HepG2 (cell line): ENCODE results near the gene ARMC2. TPM values are rescaled to one million over a fixed set of nuclear protein-coding genes. Genes with fewer than 3 reads are reported as not detected.

Source experiments
- ATAC-seq: fragments of 200-7000 bp; cut with Tn5 transposase; 3 replicates; pipeline ENCODE4 v1.9.1; 2020; ENCODE audit warnings: mild to moderate bottlenecking, moderate library complexity
- BruUV-seq: library from RNA; stranded (reverse); fragments of 400-500 nt; replicated peaks from 2 replicates; lab custom pipeline; 2021; lab: Mats Ljungman, UMichigan
- CTCF ChIA-PET: fragments of 300-600 bp; formaldehyde crosslinking; extraction: SDS; loops from one replicate; lab custom pipeline; 2021; ENCODE audit warnings: low total read pairs, inconsistent platforms, low intra/inter-chr PET ratio; lab: Yijun Ruan, JAX
- POLR2A ChIA-PET: fragments of 350-600 bp; sonication (Branson Sonifier 250); formaldehyde crosslinking; loops from one replicate; lab custom pipeline; 2020; ENCODE audit warnings: antibody characterized with exemption, inconsistent platforms; lab: Yijun Ruan, JAX
- DNase-seq: peaks from one replicate; pipeline ENCODE4 v3.0.0-alpha.2; 2015; ENCODE audit warnings: low spot score
- FAIRE-seq: peaks from 3 replicates; lab custom pipeline; 2011; peaks lifted over from hg19 to GRCh38; lab: Jason Lieb, UNC
- H2AFZ ChIP-seq: one replicate; pipeline ENCODE4 v1.6.1; 2011; ENCODE audit warnings: low read length, inconsistent platforms
- H3K27ac ChIP-seq: fragments of 300-600 bp; 3 replicates; pipeline ENCODE4 v1.8.0; 2011; ENCODE audit warnings: mixed run types, mild to moderate bottlenecking, mixed read lengths, low read length, inconsistent platforms; ENCODE audit not compliant: insufficient read depth; ENCODE audit errors: extremely low read length
- H3K27me3 ChIP-seq, 2 experiments: fragments of 200-600 bp in 1 of 2; 2 replicates in 1 of 2; 3 replicates in 1 of 2; pipeline versions ENCODE4 v1.6.0 to v1.8.0; 2011; ENCODE audit warnings: low read length in 2 of 2, mild to moderate bottlenecking in 2 of 2, moderate library complexity in 2 of 2, inconsistent platforms in 1 of 2; ENCODE audit not compliant: insufficient read depth in 2 of 2, control insufficient read depth in 1 of 2
- H3K36me3 ChIP-seq, 2 experiments: fragments of 200-600 bp in 1 of 2; replicated peaks in 1 of 2; 2 replicates in 1 of 2; 3 replicates in 1 of 2; pipeline versions ENCODE4 v1.5.1 to v1.8.0; 2011; ENCODE audit warnings: low read length in 2 of 2, inconsistent platforms in 1 of 2; ENCODE audit not compliant: insufficient read depth in 2 of 2, control insufficient read depth in 1 of 2
- H3K4me1 ChIP-seq: 2 replicates; pipeline ENCODE4 v1.5.1; 2012; ENCODE audit warnings: low read length, inconsistent platforms; ENCODE audit not compliant: insufficient read depth
- H3K4me2 ChIP-seq: 2 replicates; pipeline ENCODE4 v1.6.0; 2011; ENCODE audit warnings: low read depth, low read length, inconsistent platforms
- H3K4me3 ChIP-seq, 3 experiments: fragments of 200-600 bp in 1 of 3; sonication (generic), shearing (Covaris generic) in 1 of 3; replicated peaks in 1 of 3; 2 replicates each; pipeline ENCODE4 v1.5.1; 2011 to 2016; ENCODE audit warnings: low read length in 3 of 3, inconsistent platforms in 2 of 3, low read depth in 2 of 3, mild to moderate bottlenecking in 2 of 3, control low read depth in 1 of 3, mixed read lengths in 1 of 3; ENCODE audit not compliant: insufficient read depth in 1 of 3
- H3K79me2 ChIP-seq: one replicate; pipeline ENCODE4 v1.6.1; 2011; ENCODE audit warnings: low read length, inconsistent platforms; ENCODE audit not compliant: insufficient read depth
- H3K9ac ChIP-seq: 2 replicates; pipeline ENCODE4 v1.6.0; 2011; ENCODE audit warnings: mild to moderate bottlenecking, low read depth, low read length, inconsistent platforms; ENCODE audit not compliant: insufficient read depth
- H3K9me3 ChIP-seq: 2 replicates; pipeline ENCODE4 v1.5.1; 2012; ENCODE audit warnings: mild to moderate bottlenecking, low read length
- H4K20me1 ChIP-seq: 2 replicates; pipeline ENCODE4 v1.6.0; 2011; ENCODE audit warnings: inconsistent platforms, mild to moderate bottlenecking, low read length, moderate library complexity; ENCODE audit not compliant: insufficient read depth
- AGO2 ChIP-seq: fragments of 200-400 bp; formaldehyde crosslinking; optimal IDR thresholded peaks from 2 replicates; pipeline ENCODE3; 2017; ENCODE audit warnings: mild to moderate bottlenecking, low read depth, low read length, moderate library complexity
- BHLHE40 ChIP-seq: IDR thresholded peaks from 2 replicates; pipeline ENCODE4 v1.6.1; 2011; ENCODE audit warnings: low read length, improper control_type of control experiment
- CCDC6 ChIP-seq: sonication (generic); formaldehyde crosslinking; IDR thresholded peaks from 2 replicates; pipeline ENCODE4 v1.8.1; 2022; ENCODE audit warnings: mild to moderate bottlenecking, missing genetic modification reagents, moderate library complexity
- FOXA1 ChIP-seq, 2 experiments: fragments of 450-650 bp in 1 of 2; sonication (generic) in 1 of 2; formaldehyde crosslinking in 1 of 2; IDR thresholded peaks; 2 replicates each; pipeline versions ENCODE4 v1.4.0 to v1.6.1; 2016 to 2020; ENCODE audit warnings: missing genetic modification reagents in 1 of 2
- NFIC ChIP-seq: IDR thresholded peaks from 2 replicates; pipeline ENCODE4 v1.6.1; 2012; ENCODE audit warnings: mild to moderate bottlenecking, low read length, inconsistent platforms
- PAF1 ChIP-seq: IDR thresholded peaks from 2 replicates; pipeline ENCODE4 v1.6.1; 2016; ENCODE audit warnings: missing genetic modification reagents, missing compliant biosample characterization
- POLR2A ChIP-seq, 2 experiments: IDR thresholded peaks; 2 replicates each; pipeline ENCODE4 v1.6.1; 2011; ENCODE audit warnings: low read depth in 2 of 2, low read length in 2 of 2, mild to moderate bottlenecking in 1 of 2, moderate library complexity in 1 of 2; ENCODE audit not compliant: insufficient read depth in 1 of 2
- RBM22 ChIP-seq: fragments of 200-400 bp; formaldehyde crosslinking; optimal IDR thresholded peaks from 2 replicates; pipeline ENCODE3; 2017; ENCODE audit warnings: mild to moderate bottlenecking, low read length, moderate library complexity
- SNRNP70 ChIP-seq: fragments of 200-400 bp; formaldehyde crosslinking; IDR thresholded peaks from 2 replicates; pipeline ENCODE4 v1.6.1; 2017; ENCODE audit warnings: mild to moderate bottlenecking, low read depth, low read length, moderate library complexity
- STAT5B ChIP-seq: sonication (generic); formaldehyde crosslinking; IDR thresholded peaks from 2 replicates; pipeline ENCODE4 v1.4.0; 2020; ENCODE audit warnings: missing genetic modification reagents
- ZNF549 ChIP-seq: sonication (generic); formaldehyde crosslinking; IDR thresholded peaks from 2 replicates; pipeline ENCODE4 v1.5.0; 2020; ENCODE audit warnings: missing genetic modification reagents
- ZSCAN20 ChIP-seq: sonication (generic); formaldehyde crosslinking; IDR thresholded peaks from 2 replicates; pipeline ENCODE4 v1.4.0; 2020; ENCODE audit warnings: missing genetic modification reagents, mild to moderate bottlenecking, borderline replicate concordance
- WGBS: methylation state at CpG from one replicate; pipeline ENCODE4 v1.1.6; 2017; ENCODE audit warnings: low lambda C conversion rate; 5-methylcytosine and 5-hydroxymethylcytosine counted together
- in situ Hi-C: cut with HindIII; loops from 2 replicates; pipeline ENCODE4 v1.10.0; 2017; ENCODE audit warnings: low pct_unique_long_range_greater_than_20kb; ENCODE audit not compliant: extremely low pct_ligation_motif_present
- intact Hi-C: fragments of 100-400 bp; cut with micrococcal nuclease; formaldehyde crosslinking; loops from one replicate; pipeline ENCODE4 v1.10.0; 2022; ENCODE audit not compliant: unreplicated experiment
- polyA plus RNA-seq, 8 experiments: library from polyadenylated mRNA; depleted of rRNA in 3 of 8; stranded (reverse) in 7 of 8; unstranded in 1 of 8; fragments of >200 nt; fragmentation: Illumina TruSeq in 4 of 8; extraction: Trizol in 4 of 8; gene quantifications; 2 replicates each; pipeline versions ENCODE4 v1.2.1 to v1.2.3, GENCODE V29; 2011 to 2016; ENCODE audit warnings: low read depth in 4 of 8, missing spikeins in 1 of 8, mixed read lengths in 1 of 8; ENCODE audit not compliant: insufficient read depth in 1 of 8
- total RNA-seq, 5 experiments: library from RNA; depleted of rRNA; stranded (reverse); fragments of >200 nt; fragmentation: Illumina TruSeq; extraction: Trizol; gene quantifications; 2 replicates each; pipeline ENCODE4 v1.2.3, GENCODE V29; 2016; ENCODE audit warnings: low read depth in 1 of 5
- TF ChIP-seq, protein P1 (sequence below): sonication (generic); formaldehyde crosslinking; conservative IDR thresholded peaks from 2 replicates; pipeline ENCODE4 v1.4.0; 2020; ENCODE audit warnings: missing genetic modification reagents

Gene ARMC2
- total and polyA plus RNA-seq, 2 of the 13 experiments (the other 11 are each of a cell fraction or from before 2014, with no cell fraction given), result 1.4 to 3.2 TPM

- no peak for FAIRE-seq
- H3K9me3 ChIP-seq, result no peaks in the 10 kb centered on the region
- no peak overlapping the region for H3K4me3 ChIP-seq
- H3K9ac ChIP-seq, result no peak overlapping the region
- no peaks in the 10 kb centered on the region for H3K79me2 ChIP-seq
- ChIA-PET CTCF (no interaction called here), POLR2A (no interaction called here)
- no peak for ATAC-seq
- H3K27me3 ChIP-seq, result peaks cover 0 to 10% of the 10 kb centered on the region in 2 experiments; a peak in 2 of 5 replicates
- H4K20me1 ChIP-seq, result no peaks in the 10 kb centered on the region
- no peaks in the 10 kb centered on the region for H3K36me3 ChIP-seq
- no peak overlapping the region for H3K4me2 ChIP-seq
- peaks cover 19% of the 10 kb centered on the region for H3K4me1 ChIP-seq
- TF ChIP-seq FOXA1 (IDR thresholded peaks at IDR 0.05), result no peak
- TF ChIP-seq FOXA1 (CRISPR knock-in tag; IDR thresholded peaks at IDR 0.05), result no peak
- TF ChIP-seq RBM22, result no peak
- TF ChIP-seq STAT5B (CRISPR knock-in tag), result no peak
- TF ChIP-seq ZSCAN20 (CRISPR knock-in tag), result no peak
- no peak for TF ChIP-seq PAF1
- TF ChIP-seq POLR2A (IDR thresholded peaks at IDR 0.05; ENCODE audit: insufficient read depth in 1 of 2, low read depth in 2 of 2, low read length in 2 of 2), result no peak
- no peak for TF ChIP-seq NFIC
- 59% methylated on average over 6 of the region's 6 CpGs for WGBS
- H3K27ac ChIP-seq, result no peak overlapping the region
- no TSS peak for BruUV-seq
- no peak overlapping the region for H2AFZ ChIP-seq
- in situ Hi-C loops (no loop called here), intact Hi-C loops (no loop called here)
- no peak for DNase-seq
Observed at GRCh38 chr6:108961985-108962384, 113.8 kb downstream of the ARMC2 start.

- WGBS, result 78% methylated on average over 5 of the region's 5 CpGs
- no peaks in the 10 kb centered on the region for H4K20me1 ChIP-seq
- no peak for DNase-seq
- no peak for ATAC-seq
- in situ Hi-C loops (no loop called here), intact Hi-C loops (no loop called here)
- H3K9ac ChIP-seq, result no peak overlapping the region
- no TSS peak for BruUV-seq
- H3K36me3 ChIP-seq, result no peaks in the 10 kb centered on the region
- no peak overlapping the region for H2AFZ ChIP-seq
- H3K79me2 ChIP-seq, result no peaks in the 10 kb centered on the region
- H3K4me1 ChIP-seq, result peaks cover 30% of the 10 kb centered on the region
- no peaks in the 10 kb centered on the region for H3K9me3 ChIP-seq
- FAIRE-seq, result no peak
- H3K4me2 ChIP-seq, result peak overlapping the region; percentile 63
- ChIA-PET CTCF (no interaction called here), POLR2A (no interaction called here)
- TF ChIP-seq ZNF549 (CRISPR knock-in tag) (no peak), SNRNP70 (no peak), CCDC6 (no peak), AGO2 (no peak), BHLHE40 (no peak)
- TF ChIP-seq, protein P1, sequence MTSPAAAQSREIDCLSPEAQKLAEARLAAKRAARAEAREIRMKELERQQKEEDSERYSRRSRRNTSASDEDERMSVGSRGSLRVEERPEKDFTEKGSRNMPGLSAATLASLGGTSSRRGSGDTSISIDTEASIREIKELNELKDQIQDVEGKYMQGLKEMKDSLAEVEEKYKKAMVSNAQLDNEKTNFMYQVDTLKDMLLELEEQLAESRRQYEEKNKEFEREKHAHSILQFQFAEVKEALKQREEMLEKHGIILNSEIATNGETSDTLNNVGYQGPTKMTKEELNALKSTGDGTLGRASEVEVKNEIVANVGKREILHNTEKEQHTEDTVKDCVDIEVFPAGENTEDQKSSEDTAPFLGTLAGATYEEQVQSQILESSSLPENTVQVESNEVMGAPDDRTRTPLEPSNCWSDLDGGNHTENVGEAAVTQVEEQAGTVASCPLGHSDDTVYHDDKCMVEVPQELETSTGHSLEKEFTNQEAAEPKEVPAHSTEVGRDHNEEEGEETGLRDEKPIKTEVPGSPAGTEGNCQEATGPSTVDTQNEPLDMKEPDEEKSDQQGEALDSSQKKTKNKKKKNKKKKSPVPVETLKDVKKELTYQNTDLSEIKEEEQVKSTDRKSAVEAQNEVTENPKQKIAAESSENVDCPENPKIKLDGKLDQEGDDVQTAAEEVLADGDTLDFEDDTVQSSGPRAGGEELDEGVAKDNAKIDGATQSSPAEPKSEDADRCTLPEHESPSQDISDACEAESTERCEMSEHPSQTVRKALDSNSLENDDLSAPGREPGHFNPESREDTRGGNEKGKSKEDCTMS (CRISPR knock-in tag), result no peak
- no peak overlapping the region for H3K27ac ChIP-seq
- H3K27me3 ChIP-seq, result no peaks in the 10 kb centered on the region; a peak in 2 of 5 replicates
- H3K4me3 ChIP-seq, result no peak overlapping the region
Observed at GRCh38 chr6:108966251-108966650, 118.0 kb downstream of the ARMC2 start.
